Measurements from ENCODE around the gene ACTN1. TPM values are rescaled to one million over a fixed set of nuclear protein-coding genes. Genes with fewer than 3 reads are reported as not detected.
A peak's percentile ranks its signal among the peaks of the same experiment; 100 is the strongest.

The ACTN1 gene
- total and polyA plus RNA-seq, 8 donors, result 24.4 to 133 (median 49.0) TPM

DNA sequence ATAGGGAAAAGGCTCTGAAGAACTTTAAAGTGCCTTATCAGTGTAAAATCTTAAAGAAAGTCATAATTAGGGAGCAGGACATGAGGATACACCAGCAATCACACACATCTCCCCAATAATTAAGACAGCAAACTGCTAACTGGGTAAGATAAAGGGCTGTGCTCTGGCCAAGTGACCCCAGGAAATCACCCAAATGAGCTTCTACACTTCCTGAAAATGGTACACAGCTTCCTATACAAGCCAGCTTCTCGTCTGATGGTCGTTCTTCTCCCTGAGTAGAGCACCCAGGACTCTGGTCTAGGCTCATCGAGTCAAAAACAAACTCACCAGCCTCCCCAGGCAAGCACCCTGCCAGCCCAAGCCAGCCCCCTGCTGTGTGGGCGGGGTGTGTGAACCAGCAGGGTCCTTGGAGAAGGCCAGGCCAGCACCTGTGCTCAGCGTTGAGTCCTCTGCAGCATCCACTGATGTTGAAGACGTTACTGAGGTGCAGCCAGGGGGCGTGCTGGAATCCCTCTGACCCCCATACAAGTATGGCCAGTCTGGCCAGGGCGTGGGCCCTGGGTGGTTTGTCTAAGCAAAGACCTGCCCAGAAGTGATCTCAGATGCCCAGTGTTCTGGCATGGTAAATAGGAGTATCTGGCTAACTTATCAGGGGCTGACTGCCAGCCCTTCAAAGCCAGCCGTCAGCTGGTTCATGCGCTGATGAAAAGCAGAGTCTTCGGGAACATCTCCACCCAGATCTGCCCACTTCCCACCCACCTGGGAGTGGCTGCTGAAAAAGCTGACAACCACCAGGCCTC, 41.4 kb downstream of the ACTN1 start:
- peaks cover 48 to 84% (median 61%) of the 10 kb centered on the region in 3 donors for H3K4me1 ChIP-seq
- peak overlapping the region; percentile 49 to 97 (median 74) for H3K27ac ChIP-seq
- no peaks in the 10 kb centered on the region for H3K27me3 ChIP-seq
- peak overlapping the region in 1 of 4 donors; percentile 25 for H3K4me3 ChIP-seq
- H3K9me3 ChIP-seq, result no peaks in the 10 kb centered on the region
- DNase-seq, result peak; percentile 42 to 87 (median 78)
- WGBS, 2 donors, result 31 to 35% methylated on average over 11 of the region's 11 CpGs
- peak; percentile 27 to 57 (median 44) for ATAC-seq
- H3K36me3 ChIP-seq, result no peaks in the 10 kb centered on the region
- intact Hi-C loops (cut with DNase I), result no loop called here
- no peak for FAIRE-seq
- TF ChIP-seq, protein P1, sequence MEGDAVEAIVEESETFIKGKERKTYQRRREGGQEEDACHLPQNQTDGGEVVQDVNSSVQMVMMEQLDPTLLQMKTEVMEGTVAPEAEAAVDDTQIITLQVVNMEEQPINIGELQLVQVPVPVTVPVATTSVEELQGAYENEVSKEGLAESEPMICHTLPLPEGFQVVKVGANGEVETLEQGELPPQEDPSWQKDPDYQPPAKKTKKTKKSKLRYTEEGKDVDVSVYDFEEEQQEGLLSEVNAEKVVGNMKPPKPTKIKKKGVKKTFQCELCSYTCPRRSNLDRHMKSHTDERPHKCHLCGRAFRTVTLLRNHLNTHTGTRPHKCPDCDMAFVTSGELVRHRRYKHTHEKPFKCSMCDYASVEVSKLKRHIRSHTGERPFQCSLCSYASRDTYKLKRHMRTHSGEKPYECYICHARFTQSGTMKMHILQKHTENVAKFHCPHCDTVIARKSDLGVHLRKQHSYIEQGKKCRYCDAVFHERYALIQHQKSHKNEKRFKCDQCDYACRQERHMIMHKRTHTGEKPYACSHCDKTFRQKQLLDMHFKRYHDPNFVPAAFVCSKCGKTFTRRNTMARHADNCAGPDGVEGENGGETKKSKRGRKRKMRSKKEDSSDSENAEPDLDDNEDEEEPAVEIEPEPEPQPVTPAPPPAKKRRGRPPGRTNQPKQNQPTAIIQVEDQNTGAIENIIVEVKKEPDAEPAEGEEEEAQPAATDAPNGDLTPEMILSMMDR (IDR thresholded peaks at IDR 0.05), result peak in 1 of 4 donors; percentile 9

DNA sequence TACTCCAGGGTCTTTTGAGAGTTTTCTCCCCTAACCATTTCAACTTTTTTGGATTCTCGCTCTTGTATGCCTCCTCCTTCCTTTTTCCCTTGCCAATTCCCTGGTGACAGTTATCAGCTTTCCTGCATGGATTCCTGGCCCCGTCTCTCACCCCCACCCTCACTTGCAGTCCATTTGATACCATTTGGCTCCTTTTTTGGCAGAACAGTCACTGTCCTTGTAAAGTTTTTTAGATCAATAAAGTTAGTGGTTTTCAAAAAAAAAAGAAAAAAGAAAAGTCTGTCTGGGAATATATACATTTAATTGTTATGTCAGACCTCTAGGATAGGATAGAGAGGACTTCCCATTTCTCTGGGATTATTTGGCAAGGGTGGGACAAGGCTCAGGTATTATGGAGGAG, 42.1 kb downstream of the ACTN1 start:
- ATAC-seq, result no peak
- intact Hi-C loops (cut with DNase I), result no loop called here
- H3K4me1 ChIP-seq, result peaks cover 47 to 77% (median 54%) of the 10 kb centered on the region in 3 donors
- FAIRE-seq, result no peak
- H3K9me3 ChIP-seq, result no peaks in the 10 kb centered on the region
- 40 to 50% methylated on average over 2 of the region's 2 CpGs for WGBS, 2 donors
- no peaks in the 10 kb centered on the region for H3K36me3 ChIP-seq
- peak overlapping the region; percentile 49 to 97 (median 74) for H3K27ac ChIP-seq
- DNase-seq, result no peak
- peak overlapping the region in 1 of 4 donors; percentile 25 for H3K4me3 ChIP-seq
- TF ChIP-seq, protein P1 (IDR thresholded peaks at IDR 0.05), result no peak
- H3K27me3 ChIP-seq, result no peaks in the 10 kb centered on the region

DNA sequence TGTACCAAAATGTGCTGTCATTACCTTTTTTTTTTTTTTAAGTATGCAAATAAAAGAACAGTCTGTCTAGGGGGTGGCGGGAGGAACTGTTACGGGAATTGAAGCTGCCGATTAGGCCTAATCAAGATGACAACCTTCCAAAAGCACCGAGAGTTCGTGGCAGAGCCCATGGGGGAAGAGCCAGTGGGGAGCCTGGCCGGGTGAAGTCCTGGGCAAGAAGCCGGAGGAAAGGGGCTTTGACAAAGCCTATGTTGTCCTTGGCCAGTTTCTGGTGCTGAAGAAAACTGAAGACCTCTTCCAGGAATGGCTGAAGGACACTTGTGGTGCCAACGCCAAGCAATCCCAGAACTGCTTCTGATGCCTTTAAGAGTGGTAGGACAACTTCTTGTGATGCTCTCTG, 42.6 kb downstream of the ACTN1 start:
- Histone ChIP-seq H3K27ac (peak overlapping the region; percentile 31 to 97 (median 74)), H3K4me1 (peaks cover 47 to 72% (median 51%) of the 10 kb centered on the region in 3 donors), H3K4me3 (peak overlapping the region in 1 of 4 donors; percentile 25), H3K9me3 (no peaks in the 10 kb centered on the region), H3K36me3 (no peaks in the 10 kb centered on the region), H3K27me3 (no peaks in the 10 kb centered on the region)
- intact Hi-C loops (cut with DNase I), result no loop called here
- DNase-seq, result peak in 2 of 6 donors; percentile 57 to 60
- no peak for FAIRE-seq
- ATAC-seq, result peak in 2 of 4 donors; percentile 0 to 5
- TF ChIP-seq, protein P1 (IDR thresholded peaks at IDR 0.05), result no peak
- 24 to 28% methylated on average over 8 of the region's 8 CpGs for WGBS, 2 donors

DNA sequence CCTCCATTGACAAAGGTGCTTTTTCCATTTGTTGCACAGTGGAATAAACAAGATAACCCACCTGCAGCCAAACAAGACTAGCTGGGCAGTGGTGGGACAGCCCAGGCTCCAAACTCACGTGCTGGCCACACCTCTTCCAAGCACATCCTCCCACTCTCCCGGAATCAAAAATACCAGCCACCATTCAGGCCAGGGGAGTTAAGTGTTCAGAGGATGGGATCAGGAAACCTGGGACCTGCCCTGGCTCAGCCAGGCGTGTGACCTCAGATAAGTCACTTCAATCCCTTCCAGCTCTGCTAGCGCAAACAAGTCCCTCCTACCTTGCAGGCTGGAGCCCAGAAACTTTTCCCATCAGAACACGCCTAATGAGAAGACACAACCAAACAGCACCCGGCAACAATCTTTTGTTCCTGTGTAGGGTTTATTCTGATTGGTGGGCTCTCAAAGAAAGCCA, 43.3 kb downstream of the ACTN1 start:
- no peaks in the 10 kb centered on the region for H3K27me3 ChIP-seq
- WGBS, 2 donors, result 9 to 19% methylated on average over 6 of the region's 6 CpGs
- peaks cover 47 to 66% (median 51%) of the 10 kb centered on the region in 3 donors for H3K4me1 ChIP-seq
- peak overlapping the region in 1 of 4 donors; percentile 25 for H3K4me3 ChIP-seq
- intact Hi-C loops (cut with DNase I), result no loop called here
- no peaks in the 10 kb centered on the region for H3K9me3 ChIP-seq
- H3K36me3 ChIP-seq, result no peaks in the 10 kb centered on the region
- ATAC-seq (peak; percentile 61 to 73 (median 66)), FAIRE-seq (no peak), DNase-seq (peak in 5 of 6 donors; percentile 67 to 88 (median 75))
- TF ChIP-seq, protein P1 (IDR thresholded peaks at IDR 0.05), result no peak
- peak overlapping the region; percentile 31 to 97 (median 74) for H3K27ac ChIP-seq

Data from pancreas (tissue), 10 donors.